Liver (tissue), 9 donors: ENCODE data around the gene CAPN1. TPM values are rescaled to one million over a fixed set of nuclear protein-coding genes. Genes with fewer than 3 reads are reported as not detected.

Experiments used
- DNase-seq: peaks from one replicate; pipeline ENCODE4 v3.0.0-alpha.2; 2017; ENCODE audit warnings: low spot score
- H3K27ac ChIP-seq, 2 donors: one replicate each; pipeline ENCODE4 v1.7.0; 2013; ENCODE audit warnings: inconsistent platforms in 2 of 2, low read length in 2 of 2, control low read depth in 1 of 2, low read depth in 1 of 2, mild to moderate bottlenecking in 1 of 2
- H3K27me3 ChIP-seq, 4 donors: one replicate each; pipeline versions ENCODE4 v1.6.1 to v1.7.0; 2013; ENCODE audit warnings: low read length in 3 of 4, inconsistent platforms in 1 of 4, mild to moderate bottlenecking in 1 of 4, moderate library complexity in 1 of 4; ENCODE audit not compliant: control insufficient read depth in 4 of 4, insufficient read depth in 4 of 4
- H3K36me3 ChIP-seq, 4 donors: one replicate each; pipeline versions ENCODE4 v1.6.1 to v1.7.0; 2013; ENCODE audit warnings: low read length in 3 of 4, mild to moderate bottlenecking in 3 of 4, low read depth in 1 of 4, moderate library complexity in 1 of 4; ENCODE audit not compliant: control insufficient read depth in 4 of 4, insufficient read depth in 3 of 4
- H3K4me1 ChIP-seq, 4 donors: one replicate each; pipeline versions ENCODE4 v1.6.1 to v1.7.0; 2013; ENCODE audit warnings: low read length in 3 of 4, mild to moderate bottlenecking in 3 of 4, moderate library complexity in 1 of 4; ENCODE audit not compliant: control insufficient read depth in 4 of 4, insufficient read depth in 4 of 4
- H3K4me3 ChIP-seq, 3 donors: one replicate each; pipeline versions ENCODE4 v1.6.1 to v1.7.0; 2013; ENCODE audit warnings: low read length in 3 of 3, control low read depth in 1 of 3, low read depth in 1 of 3, mild to moderate bottlenecking in 1 of 3
- H3K9ac ChIP-seq, 2 donors: one replicate each; pipeline ENCODE4 v1.7.0; 2013; ENCODE audit warnings: low read length in 2 of 2, mild to moderate bottlenecking in 2 of 2, moderate library complexity in 2 of 2, control low read depth in 1 of 2, low read depth in 1 of 2
- H3K9me3 ChIP-seq, 4 donors: one replicate each; pipeline versions ENCODE4 v1.6.1 to v1.7.0; 2013; ENCODE audit warnings: low read length in 3 of 4; ENCODE audit not compliant: control insufficient read depth in 4 of 4
- ATF3 ChIP-seq: IDR thresholded peaks from 2 replicates; pipeline ENCODE4 v1.6.1; 2016; ENCODE audit warnings: antibody characterized with exemption
- CTCF ChIP-seq: fragments of 150-350 bp; IDR thresholded peaks from 2 replicates; pipeline ENCODE4 v1.5.1; 2017; ENCODE audit warnings: improper control_type of control experiment, low read depth, low read length; ENCODE audit not compliant: missing input control
- FOXA1 ChIP-seq: IDR thresholded peaks from 2 replicates; pipeline ENCODE4 v1.6.1; 2016; ENCODE audit warnings: antibody characterized with exemption
- FOXA2 ChIP-seq: IDR thresholded peaks from 2 replicates; pipeline ENCODE4 v1.6.1; 2016; ENCODE audit warnings: antibody characterized with exemption
- GABPA ChIP-seq, 2 donors: IDR thresholded peaks in 1 of 2; conservative IDR thresholded peaks in 1 of 2; 2 replicates each; pipeline ENCODE4 v1.6.1; 2016; ENCODE audit warnings: antibody characterized with exemption in 2 of 2, mild to moderate bottlenecking in 1 of 2, moderate library complexity in 1 of 2
- HNF4G ChIP-seq: IDR thresholded peaks from 2 replicates; pipeline ENCODE4 v1.6.1; 2016; ENCODE audit warnings: antibody characterized with exemption
- JUND ChIP-seq, 2 donors: IDR thresholded peaks; 2 replicates each; pipeline ENCODE4 v1.6.1; 2016; ENCODE audit warnings: antibody characterized with exemption in 2 of 2
- MAX ChIP-seq: IDR thresholded peaks from 2 replicates; pipeline ENCODE4 v1.6.1; 2016; ENCODE audit warnings: antibody characterized with exemption
- RAD21 ChIP-seq, 2 donors: IDR thresholded peaks; 2 replicates each; pipeline ENCODE4 v1.6.1; 2016; ENCODE audit warnings: antibody characterized with exemption in 2 of 2, mild to moderate bottlenecking in 2 of 2
- REST ChIP-seq: IDR thresholded peaks from 2 replicates; pipeline ENCODE4 v1.6.1; 2016; ENCODE audit warnings: antibody characterized with exemption, mild to moderate bottlenecking
- RXRA ChIP-seq, 2 donors: IDR thresholded peaks; 2 replicates each; pipeline ENCODE4 v1.6.1; 2017 to 2018; ENCODE audit warnings: antibody characterized with exemption in 2 of 2, mild to moderate bottlenecking in 1 of 2
- SP1 ChIP-seq: IDR thresholded peaks from 2 replicates; pipeline ENCODE4 v1.6.1; 2018; ENCODE audit warnings: antibody characterized with exemption, mild to moderate bottlenecking
- TAF1 ChIP-seq: conservative IDR thresholded peaks from 2 replicates; pipeline ENCODE4 v1.6.1; 2016; ENCODE audit warnings: antibody characterized with exemption, mild to moderate bottlenecking
- YY1 ChIP-seq: IDR thresholded peaks from 2 replicates; pipeline ENCODE4 v1.6.1; 2016; ENCODE audit warnings: antibody characterized with exemption, mild to moderate bottlenecking
- ZBTB33 ChIP-seq: IDR thresholded peaks from 2 replicates; pipeline ENCODE4 v1.6.1; 2016; ENCODE audit warnings: antibody characterized with exemption
- WGBS: extraction: QIAGEN DNeasy Blood & Tissue Kit; methylation state at CpG from one replicate; pipeline ENCODE4 v1.1.7; 2013; 5-methylcytosine and 5-hydroxymethylcytosine counted together
- polyA plus RNA-seq, 2 donors: library from polyadenylated mRNA; stranded (reverse) in 1 of 2; unstranded in 1 of 2; fragments of 200-250 nt in 1 of 2; fragments of >200 nt in 1 of 2; fragmentation: Nextera tagmentation in 1 of 2; extraction: Ambion mirVana in 1 of 2; gene quantifications; one replicate each; pipeline versions ENCODE4 v1.2.1 to v1.2.3, GENCODE V29; 2013 to 2015
- total RNA-seq, 2 donors: library from RNA; depleted of rRNA; stranded (reverse); fragments of >200 nt; gene quantifications; one replicate each; pipeline ENCODE4 v1.2.3, GENCODE V29; 2014
- donor health status: healthy.
- donor health status: healthy.
- donor health status: healthy.
- donor health status: healthy.
- donor health status: healthy.

Gene CAPN1
- total and polyA plus RNA-seq, 4 donors, result 39.6 to 183 (median 65.1) TPM

- Histone ChIP-seq H3K27ac (no peak overlapping the region), H3K9me3 (no peaks in the 10 kb centered on the region), H3K4me3 (no peak overlapping the region), H3K4me1 (peaks cover 0 to 6% (median 4%) of the 10 kb centered on the region in 4 donors), H3K9ac (no peak overlapping the region), H3K27me3 (no peaks in the 10 kb centered on the region), H3K36me3 (peaks cover 5 to 36% (median 19%) of the 10 kb centered on the region in 4 donors)
- DNase-seq, result no peak
- 94% methylated on average over 2 of the region's 2 CpGs for WGBS
- TF ChIP-seq FOXA1 (no peak), MAX (no peak), FOXA2 (no peak), RAD21 (IDR thresholded peaks at IDR 0.05) (no peak), JUND (IDR thresholded peaks at IDR 0.05) (no peak), ATF3 (no peak), CTCF (no peak), SP1 (no peak), YY1 (no peak), ZBTB33 (no peak)
Measured at GRCh38 chr11:65194564-65194963, 12.8 kb downstream of the CAPN1 start.

- Histone ChIP-seq H3K9me3 (no peaks in the 10 kb centered on the region), H3K27ac (no peak overlapping the region), H3K4me1 (peaks cover 0 to 9% (median 0%) of the 10 kb centered on the region in 4 donors), H3K27me3 (no peaks in the 10 kb centered on the region), H3K4me3 (no peak overlapping the region), H3K36me3 (peaks cover 3 to 31% (median 17%) of the 10 kb centered on the region in 4 donors), H3K9ac (no peak overlapping the region)
- no peak for TF ChIP-seq TAF1
- TF ChIP-seq ZBTB33, result no peak
- TF ChIP-seq RXRA (IDR thresholded peaks at IDR 0.05), result no peak
- no peak for TF ChIP-seq FOXA2
- no peak for TF ChIP-seq JUND (IDR thresholded peaks at IDR 0.05)
- no peak for TF ChIP-seq RAD21 (IDR thresholded peaks at IDR 0.05)
- TF ChIP-seq HNF4G, result no peak
- no peak for TF ChIP-seq YY1
- no peak for TF ChIP-seq SP1
- no peak for TF ChIP-seq CTCF
- no peak for TF ChIP-seq GABPA (IDR thresholded peaks at IDR 0.05 in 1 of 2, conservative IDR thresholded peaks at IDR 0.05 in 1 of 2)
- TF ChIP-seq REST, result no peak
- WGBS, result 95% methylated on average over 15 of the region's 15 CpGs
- no peak for DNase-seq
Measured at GRCh38 chr11:65204143-65204542, 22.4 kb downstream of the CAPN1 start.
